Measurements from ENCODE around the gene LMF2.
A peak's percentile ranks its signal among the peaks of the same experiment; 100 is the strongest.

LMF2 gene

GRCh38 chr22:50507421-50507990 lies at the start of gene LMF2:
Gene LMF2, minus strand, starts transcription at chr22:50507702. Its CDS starts 27 bp downstream, at chr22:50507675.
- DNase-seq (ENCODE audit: low read depth): no peak

GRCh38 chr22:50556703-50557102 lies 49.2 kb upstream of the LMF2 start:
- DNase-seq (ENCODE audit: low read depth): no peak

GRCh38 chr22:50553310-50553709 lies 45.8 kb upstream of the LMF2 start:
- DNase-seq (ENCODE audit: low read depth): no peak

GRCh38 chr22:50551160-50551752 lies 43.8 kb upstream of the LMF2 start:
- DNase-seq (ENCODE audit: low read depth): no peak

GRCh38 chr22:50550395-50550794 lies 42.9 kb upstream of the LMF2 start:
- DNase-seq (ENCODE audit: low read depth): no peak

GRCh38 chr22:50548921-50549790 lies 41.7 kb upstream of the LMF2 start:
- DNase-seq (ENCODE audit: low read depth): no peak

- no peak for DNase-seq (ENCODE audit: low read depth)
These were observed 40.8 kb upstream of the LMF2 start for GRCh38 chr22:50548040-50548920.

- no peak for DNase-seq (ENCODE audit: low read depth)
These were observed 39.9 kb upstream of the LMF2 start for GRCh38 chr22:50547263-50547985.

- DNase-seq (ENCODE audit: low read depth): no peak
These were observed 39.1 kb upstream of the LMF2 start for GRCh38 chr22:50546326-50547262.

GRCh38 chr22:50545522-50546325 lies 38.2 kb upstream of the LMF2 start, which contains the start of gene KLHDC7B:
Gene KLHDC7B, plus strand, starts transcription at chr22:50545899. Its CDS starts 345 bp downstream, at chr22:50546244.
- DNase-seq (ENCODE audit: low read depth): peak; percentile 41

- DNase-seq (ENCODE audit: low read depth): peak; percentile 54
These were observed 37.3 kb upstream of the LMF2 start for GRCh38 chr22:50544746-50545253.

- peak; percentile 51 for DNase-seq (ENCODE audit: low read depth)
These were observed 36.7 kb upstream of the LMF2 start for GRCh38 chr22:50544078-50544745.

GRCh38 chr22:50542416-50542927 lies 35.0 kb upstream of the LMF2 start:
- peak; percentile 53 for DNase-seq (ENCODE audit: low read depth)

- DNase-seq (ENCODE audit: low read depth): peak; percentile 87
These were observed 34.1 kb upstream of the LMF2 start for GRCh38 chr22:50541667-50542026.

- DNase-seq (ENCODE audit: low read depth): no peak
These were observed 32.9 kb upstream of the LMF2 start for GRCh38 chr22:50540381-50540780.

GRCh38 chr22:50537765-50538164 lies 30.3 kb upstream of the LMF2 start:
- DNase-seq (ENCODE audit: low read depth): no peak

- no peak for DNase-seq (ENCODE audit: low read depth)
These were observed 28.7 kb upstream of the LMF2 start for GRCh38 chr22:50536226-50536625.

- no peak for DNase-seq (ENCODE audit: low read depth)
These were observed 27.6 kb upstream of the LMF2 start for GRCh38 chr22:50535113-50535512.

Measured in amniotic epithelial cell (primary cell).